DND-41 (cell line): ENCODE measurements around the gene ATG9B.

ENCODE experiments used
- ATAC-seq: fragments of 200-7000 bp; cut with Tn5 transposase; 3 replicates; pipeline ENCODE4 v1.9.1; 2021; ENCODE audit warnings: low read depth; ENCODE audit not compliant: insufficient read depth
- DNase-seq: peaks from one replicate; pipeline ENCODE4 v3.0.0-alpha.2; 2020
- H2AFZ ChIP-seq: 2 replicates; pipeline ENCODE4 v1.6.0; 2012; ENCODE audit warnings: low read depth, low read length
- H3K27ac ChIP-seq: 2 replicates; pipeline ENCODE4 v1.5.1; 2012; ENCODE audit warnings: low read length, inconsistent platforms
- H3K27me3 ChIP-seq: fragments of 200-600 bp; sonication (generic); 2 replicates; pipeline ENCODE4 v1.6.0; 2012; ENCODE audit warnings: low read length, mild to moderate bottlenecking, inconsistent platforms; ENCODE audit not compliant: insufficient read depth, poor library complexity
- H3K36me3 ChIP-seq: 2 replicates; pipeline ENCODE4 v1.5.1; 2012; ENCODE audit warnings: low read length, inconsistent platforms; ENCODE audit not compliant: insufficient read depth
- H3K4me1 ChIP-seq: 2 replicates; pipeline ENCODE4 v1.5.1; 2012; ENCODE audit warnings: mild to moderate bottlenecking, low read length; ENCODE audit not compliant: insufficient read depth
- H3K4me2 ChIP-seq: 2 replicates; pipeline ENCODE4 v1.6.0; 2012; ENCODE audit warnings: mild to moderate bottlenecking, moderate library complexity, low read length, inconsistent platforms; ENCODE audit not compliant: insufficient read depth
- H3K4me3 ChIP-seq, 2 experiments: fragments of 200-600 bp in 1 of 2; shearing (Covaris generic) in 1 of 2; 2 replicates each; pipeline ENCODE4 v1.5.1; 2012 to 2016; ENCODE audit warnings: inconsistent platforms in 2 of 2, low read length in 2 of 2, mild to moderate bottlenecking in 2 of 2, low read depth in 1 of 2, moderate library complexity in 1 of 2
- H3K79me2 ChIP-seq: 2 replicates; pipeline ENCODE4 v1.6.0; 2012; ENCODE audit warnings: low read length, inconsistent platforms; ENCODE audit not compliant: insufficient read depth
- H3K9ac ChIP-seq: 2 replicates; pipeline ENCODE4 v1.6.0; 2012; ENCODE audit warnings: low read depth, mild to moderate bottlenecking, inconsistent platforms, low read length, moderate library complexity
- H3K9me3 ChIP-seq: 2 replicates; pipeline ENCODE4 v1.5.1; 2012; ENCODE audit warnings: low read length, moderate library complexity, mild to moderate bottlenecking, inconsistent platforms; ENCODE audit not compliant: insufficient read depth, severe bottlenecking
- H4K20me1 ChIP-seq: 2 replicates; pipeline ENCODE4 v1.6.0; 2012; ENCODE audit warnings: low read length; ENCODE audit not compliant: insufficient read depth
- EZH2 ChIP-seq: IDR thresholded peaks from 3 replicates; pipeline ENCODE4 v1.6.1; 2012; ENCODE audit warnings: borderline replicate concordance, low read depth, mild to moderate bottlenecking, moderate library complexity, low read length, inconsistent platforms; ENCODE audit not compliant: severe bottlenecking
- TF ChIP-seq, protein P1 (sequence below): IDR thresholded peaks from 2 replicates; pipeline ENCODE4 v1.5.1; 2012; ENCODE audit warnings: borderline replicate concordance, low read length, moderate library complexity, mild to moderate bottlenecking; ENCODE audit not compliant: poor library complexity, severe bottlenecking; ENCODE audit errors: extremely low read depth

ATG9B gene

DNA sequence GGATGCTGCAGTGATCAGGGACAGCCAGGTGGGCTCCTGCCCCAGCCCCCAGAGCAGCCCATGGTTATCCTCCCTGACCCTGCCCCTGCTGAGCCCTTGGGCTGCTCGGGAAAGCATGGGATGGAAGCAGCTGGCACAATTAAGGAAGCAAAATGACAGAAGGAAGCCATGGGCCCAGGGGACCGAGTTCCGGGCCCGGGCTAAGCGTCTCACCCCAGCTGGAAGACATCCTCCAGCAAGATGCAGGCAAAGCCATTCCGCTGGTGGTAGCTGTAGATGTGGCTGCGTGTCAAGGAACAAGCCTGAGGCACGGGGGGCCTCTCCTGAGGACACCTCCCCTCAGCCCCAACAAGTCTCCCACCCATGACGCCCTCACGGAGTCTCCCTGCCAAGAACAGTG, 1.1 kb downstream of the ATG9B start:
- DNase-seq (no peak), ATAC-seq (no peak)
- Histone ChIP-seq H3K9me3 (no peaks in the 10 kb centered on the region), H3K36me3 (no peaks in the 10 kb centered on the region), H3K27me3 (peaks cover 6% of the 10 kb centered on the region), H3K79me2 (no peaks in the 10 kb centered on the region), H4K20me1 (no peaks in the 10 kb centered on the region), H2AFZ (no peak overlapping the region), H3K27ac (no peak overlapping the region), H3K4me1 (peaks cover 12% of the 10 kb centered on the region), H3K4me3 (no peak overlapping the region), H3K9ac (no peak overlapping the region), H3K4me2 (no peak overlapping the region)
- TF ChIP-seq EZH2: no peak
- TF ChIP-seq, protein P1, sequence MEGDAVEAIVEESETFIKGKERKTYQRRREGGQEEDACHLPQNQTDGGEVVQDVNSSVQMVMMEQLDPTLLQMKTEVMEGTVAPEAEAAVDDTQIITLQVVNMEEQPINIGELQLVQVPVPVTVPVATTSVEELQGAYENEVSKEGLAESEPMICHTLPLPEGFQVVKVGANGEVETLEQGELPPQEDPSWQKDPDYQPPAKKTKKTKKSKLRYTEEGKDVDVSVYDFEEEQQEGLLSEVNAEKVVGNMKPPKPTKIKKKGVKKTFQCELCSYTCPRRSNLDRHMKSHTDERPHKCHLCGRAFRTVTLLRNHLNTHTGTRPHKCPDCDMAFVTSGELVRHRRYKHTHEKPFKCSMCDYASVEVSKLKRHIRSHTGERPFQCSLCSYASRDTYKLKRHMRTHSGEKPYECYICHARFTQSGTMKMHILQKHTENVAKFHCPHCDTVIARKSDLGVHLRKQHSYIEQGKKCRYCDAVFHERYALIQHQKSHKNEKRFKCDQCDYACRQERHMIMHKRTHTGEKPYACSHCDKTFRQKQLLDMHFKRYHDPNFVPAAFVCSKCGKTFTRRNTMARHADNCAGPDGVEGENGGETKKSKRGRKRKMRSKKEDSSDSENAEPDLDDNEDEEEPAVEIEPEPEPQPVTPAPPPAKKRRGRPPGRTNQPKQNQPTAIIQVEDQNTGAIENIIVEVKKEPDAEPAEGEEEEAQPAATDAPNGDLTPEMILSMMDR: no peak

DNA sequence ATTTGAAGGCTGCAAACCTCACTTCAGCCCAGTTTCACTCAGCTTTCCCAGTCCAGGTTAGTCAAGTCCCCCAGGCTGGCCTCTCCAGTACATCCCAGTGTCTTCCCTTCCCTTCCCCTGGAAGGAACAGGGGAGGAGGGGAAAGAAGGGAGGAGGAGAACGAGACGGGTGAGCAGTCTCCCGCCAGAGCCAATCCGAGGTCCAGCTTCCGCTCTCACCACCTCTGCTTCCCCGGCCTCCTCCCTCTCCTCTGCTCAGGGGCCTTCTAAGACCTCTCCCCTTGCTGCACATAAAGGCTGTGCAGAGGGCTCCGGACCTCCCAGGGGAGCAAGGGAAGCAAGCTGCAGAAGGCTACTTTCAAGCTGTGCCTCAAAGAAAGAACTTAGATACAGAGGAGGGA, 4.1 kb downstream of the ATG9B start:
- Histone ChIP-seq H3K9me3 (no peaks in the 10 kb centered on the region), H3K27ac (no peak overlapping the region), H3K4me3 (no peak overlapping the region), H3K79me2 (no peaks in the 10 kb centered on the region), H3K36me3 (no peaks in the 10 kb centered on the region), H3K4me1 (peaks cover 17% of the 10 kb centered on the region), H4K20me1 (no peaks in the 10 kb centered on the region), H2AFZ (no peak overlapping the region), H3K4me2 (no peak overlapping the region), H3K27me3 (peaks cover 3% of the 10 kb centered on the region), H3K9ac (no peak overlapping the region)
- TF ChIP-seq, protein P1: no peak
- no peak for TF ChIP-seq EZH2
- DNase-seq: no peak
- no peak for ATAC-seq

- no peak overlapping the region for H2AFZ ChIP-seq
Observed at GRCh38 chr7:151019130-151019447, 5.2 kb downstream of the ATG9B start.

More at GRCh38 chr7:151019130-151019447, 5.2 kb downstream of the ATG9B start:
- Histone ChIP-seq H3K4me1 (peaks cover 17% of the 10 kb centered on the region), H3K27ac (no peak overlapping the region), H3K9me3 (no peaks in the 10 kb centered on the region), H3K4me3 (no peak overlapping the region), H3K27me3 (peaks cover 3% of the 10 kb centered on the region), H3K79me2 (no peaks in the 10 kb centered on the region), H3K9ac (no peak overlapping the region), H3K36me3 (no peaks in the 10 kb centered on the region), H3K4me2 (no peak overlapping the region), H4K20me1 (no peaks in the 10 kb centered on the region)
- ATAC-seq (no peak), DNase-seq (no peak)
- TF ChIP-seq EZH2: no peak
- TF ChIP-seq, protein P1: no peak
